ENCODE results near the gene APIP.

The APIP gene

GRCh38 chr11:34865261-34865660 lies 50.9 kb downstream of the APIP start:
- no peak for TF ChIP-seq POLR2AphosphoS5 (IDR thresholded peaks at IDR 0.05; ENCODE audit: borderline replicate concordance, low read depth, low read length)
- no peak for TF ChIP-seq EZH2 (IDR thresholded peaks at IDR 0.05)
- no peak for TF ChIP-seq FOXP2 (optimal IDR thresholded peaks at IDR 0.05; ENCODE audit: control extremely low read depth, extremely low read length, insufficient read depth)
- no peaks in the 10 kb centered on the region for H3K36me3 ChIP-seq (ENCODE audit: insufficient read depth, low read length)
- no peak overlapping the region for H3K27ac ChIP-seq
- H3K4me3 ChIP-seq: no peak overlapping the region
- H3K9ac ChIP-seq (ENCODE audit: insufficient read length): no peak overlapping the region
- H3K9me3 ChIP-seq (ENCODE audit: low read depth, low read length): no peaks in the 10 kb centered on the region
- DNase-seq (ENCODE audit: low read depth, low spot score): no peak

- DNase-seq (ENCODE audit: low read depth, low spot score): no peak
- no peak overlapping the region for H3K4me3 ChIP-seq
- no peaks in the 10 kb centered on the region for H3K36me3 ChIP-seq (ENCODE audit: insufficient read depth, low read length)
- no peak for TF ChIP-seq FOXP2 (optimal IDR thresholded peaks at IDR 0.05; ENCODE audit: control extremely low read depth, extremely low read length, insufficient read depth)
- TF ChIP-seq POLR2AphosphoS5 (IDR thresholded peaks at IDR 0.05; ENCODE audit: borderline replicate concordance, low read depth, low read length): no peak
- TF ChIP-seq EZH2 (IDR thresholded peaks at IDR 0.05): no peak
- no peak overlapping the region for H3K9ac ChIP-seq (ENCODE audit: insufficient read length)
- H3K9me3 ChIP-seq (ENCODE audit: low read depth, low read length): no peaks in the 10 kb centered on the region
- no peak overlapping the region for H3K27ac ChIP-seq
Observed at GRCh38 chr11:34864424-34864823, 51.8 kb downstream of the APIP start.

GRCh38 chr11:34863048-34863447 lies 53.1 kb downstream of the APIP start:
- H3K27ac ChIP-seq: no peak overlapping the region
- no peaks in the 10 kb centered on the region for H3K36me3 ChIP-seq (ENCODE audit: insufficient read depth, low read length)
- no peak overlapping the region for H3K9ac ChIP-seq (ENCODE audit: insufficient read length)
- no peaks in the 10 kb centered on the region for H3K9me3 ChIP-seq (ENCODE audit: low read depth, low read length)
- no peak for DNase-seq (ENCODE audit: low read depth, low spot score)
- no peak overlapping the region for H3K4me3 ChIP-seq
- TF ChIP-seq EZH2 (IDR thresholded peaks at IDR 0.05) (no peak), FOXP2 (optimal IDR thresholded peaks at IDR 0.05; ENCODE audit: control extremely low read depth, extremely low read length, insufficient read depth) (no peak), POLR2AphosphoS5 (IDR thresholded peaks at IDR 0.05; ENCODE audit: borderline replicate concordance, low read depth, low read length) (no peak)

- TF ChIP-seq POLR2AphosphoS5 (IDR thresholded peaks at IDR 0.05; ENCODE audit: borderline replicate concordance, low read depth, low read length) (no peak), FOXP2 (optimal IDR thresholded peaks at IDR 0.05; ENCODE audit: control extremely low read depth, extremely low read length, insufficient read depth) (no peak), EZH2 (IDR thresholded peaks at IDR 0.05) (no peak)
- no peaks in the 10 kb centered on the region for H3K9me3 ChIP-seq (ENCODE audit: low read depth, low read length)
- no peaks in the 10 kb centered on the region for H3K36me3 ChIP-seq (ENCODE audit: insufficient read depth, low read length)
- DNase-seq (ENCODE audit: low read depth, low spot score): no peak
- no peak overlapping the region for H3K27ac ChIP-seq
- no peak overlapping the region for H3K4me3 ChIP-seq
- no peak overlapping the region for H3K9ac ChIP-seq (ENCODE audit: insufficient read length)
Observed at GRCh38 chr11:34860518-34860917, 55.7 kb downstream of the APIP start.

GRCh38 chr11:34860034-34860433 lies 56.1 kb downstream of the APIP start:
- H3K36me3 ChIP-seq (ENCODE audit: insufficient read depth, low read length): no peaks in the 10 kb centered on the region
- no peak overlapping the region for H3K9ac ChIP-seq (ENCODE audit: insufficient read length)
- TF ChIP-seq EZH2 (IDR thresholded peaks at IDR 0.05) (no peak), POLR2AphosphoS5 (IDR thresholded peaks at IDR 0.05; ENCODE audit: borderline replicate concordance, low read depth, low read length) (no peak), FOXP2 (optimal IDR thresholded peaks at IDR 0.05; ENCODE audit: control extremely low read depth, extremely low read length, insufficient read depth) (no peak)
- no peaks in the 10 kb centered on the region for H3K9me3 ChIP-seq (ENCODE audit: low read depth, low read length)
- H3K27ac ChIP-seq: no peak overlapping the region
- H3K4me3 ChIP-seq: no peak overlapping the region
- DNase-seq (ENCODE audit: low read depth, low spot score): no peak

- DNase-seq (ENCODE audit: low read depth, low spot score): no peak
- Histone ChIP-seq H3K27ac (no peak overlapping the region), H3K9me3 (ENCODE audit: low read depth, low read length) (no peaks in the 10 kb centered on the region), H3K4me3 (no peak overlapping the region), H3K36me3 (ENCODE audit: insufficient read depth, low read length) (no peaks in the 10 kb centered on the region), H3K9ac (ENCODE audit: insufficient read length) (no peak overlapping the region)
- TF ChIP-seq POLR2AphosphoS5 (IDR thresholded peaks at IDR 0.05; ENCODE audit: borderline replicate concordance, low read depth, low read length) (no peak), EZH2 (IDR thresholded peaks at IDR 0.05) (no peak), FOXP2 (optimal IDR thresholded peaks at IDR 0.05; ENCODE audit: control extremely low read depth, extremely low read length, insufficient read depth) (no peak)
Observed at GRCh38 chr11:34859496-34859895, 56.7 kb downstream of the APIP start.

- no peaks in the 10 kb centered on the region for H3K9me3 ChIP-seq (ENCODE audit: low read depth, low read length)
- no peaks in the 10 kb centered on the region for H3K36me3 ChIP-seq (ENCODE audit: insufficient read depth, low read length)
- H3K27ac ChIP-seq: no peak overlapping the region
- H3K4me3 ChIP-seq: no peak overlapping the region
- no peak for DNase-seq (ENCODE audit: low read depth, low spot score)
- H3K9ac ChIP-seq (ENCODE audit: insufficient read length): no peak overlapping the region
- no peak for TF ChIP-seq FOXP2 (optimal IDR thresholded peaks at IDR 0.05; ENCODE audit: control extremely low read depth, extremely low read length, insufficient read depth)
- no peak for TF ChIP-seq POLR2AphosphoS5 (IDR thresholded peaks at IDR 0.05; ENCODE audit: borderline replicate concordance, low read depth, low read length)
- no peak for TF ChIP-seq EZH2 (IDR thresholded peaks at IDR 0.05)
Observed at GRCh38 chr11:34857463-34857862, 58.7 kb downstream of the APIP start.

GRCh38 chr11:34856251-34856650 lies 59.9 kb downstream of the APIP start:
- Histone ChIP-seq H3K9ac (ENCODE audit: insufficient read length) (no peak overlapping the region), H3K4me3 (no peak overlapping the region), H3K27ac (no peak overlapping the region), H3K36me3 (ENCODE audit: insufficient read depth, low read length) (no peaks in the 10 kb centered on the region), H3K9me3 (ENCODE audit: low read depth, low read length) (no peaks in the 10 kb centered on the region)
- no peak for TF ChIP-seq POLR2AphosphoS5 (IDR thresholded peaks at IDR 0.05; ENCODE audit: borderline replicate concordance, low read depth, low read length)
- no peak for TF ChIP-seq EZH2 (IDR thresholded peaks at IDR 0.05)
- no peak for DNase-seq (ENCODE audit: low read depth, low spot score)

- no peak for TF ChIP-seq EZH2 (IDR thresholded peaks at IDR 0.05)
- no peak for TF ChIP-seq FOXP2 (optimal IDR thresholded peaks at IDR 0.05; ENCODE audit: control extremely low read depth, extremely low read length, insufficient read depth)
- no peak for TF ChIP-seq POLR2AphosphoS5 (IDR thresholded peaks at IDR 0.05; ENCODE audit: borderline replicate concordance, low read depth, low read length)
- Histone ChIP-seq H3K9me3 (ENCODE audit: low read depth, low read length) (no peaks in the 10 kb centered on the region), H3K36me3 (ENCODE audit: insufficient read depth, low read length) (no peaks in the 10 kb centered on the region), H3K9ac (ENCODE audit: insufficient read length) (no peak overlapping the region), H3K27ac (no peak overlapping the region), H3K4me3 (no peak overlapping the region)
- no peak for DNase-seq (ENCODE audit: low read depth, low spot score)
Observed at GRCh38 chr11:34855754-34856095, 60.5 kb downstream of the APIP start.
